Loucy (cell line): ENCODE results near the gene RBM44.

Source experiments
- H2AFZ ChIP-seq: fragments of 200-600 bp; sonication (generic); 2 replicates; pipeline ENCODE4 v1.6.0; 2016; ENCODE audit warnings: antibody characterized with exemption, mild to moderate bottlenecking, low read length, moderate library complexity
- H3F3A ChIP-seq: fragments of 200-600 bp; 2 replicates; pipeline ENCODE4 v1.6.0; 2016; ENCODE audit warnings: antibody characterized with exemption, low read depth, mild to moderate bottlenecking
- H3K27me3 ChIP-seq: fragments of 200-600 bp; sonication (generic); 2 replicates; pipeline ENCODE4 v1.6.1; 2014; ENCODE audit warnings: low read length, mild to moderate bottlenecking; ENCODE audit not compliant: insufficient read depth, poor library complexity, severe bottlenecking
- H3K36me3 ChIP-seq: fragments of 200-600 bp; sonication (generic); 2 replicates; pipeline ENCODE4 v1.6.1; 2016; ENCODE audit warnings: low read length; ENCODE audit not compliant: insufficient read depth
- H3K4me1 ChIP-seq: fragments of 200-600 bp; sonication (generic); 2 replicates; pipeline ENCODE4 v1.5.1; 2014; ENCODE audit warnings: low read length, mild to moderate bottlenecking; ENCODE audit not compliant: insufficient read depth, poor library complexity, severe bottlenecking
- H3K4me2 ChIP-seq: fragments of 200-600 bp; sonication (generic); 2 replicates; pipeline ENCODE4 v1.6.0; 2014; ENCODE audit warnings: antibody characterized with exemption, low read length, low read depth, mild to moderate bottlenecking; ENCODE audit not compliant: poor library complexity, severe bottlenecking
- H3K4me3 ChIP-seq: fragments of 200-600 bp; sonication (generic); 2 replicates; pipeline ENCODE4 v1.5.1; 2014; ENCODE audit warnings: low read length, mild to moderate bottlenecking, mixed read lengths; ENCODE audit not compliant: poor library complexity, severe bottlenecking
- H3K79me2 ChIP-seq: fragments of 200-600 bp; sonication (generic); 2 replicates; pipeline ENCODE4 v1.6.1; 2014; ENCODE audit warnings: low read length; ENCODE audit not compliant: insufficient read depth
- H3K9ac ChIP-seq: fragments of 200-600 bp; sonication (generic); 2 replicates; pipeline ENCODE4 v1.6.0; 2014; ENCODE audit warnings: mild to moderate bottlenecking, low read depth, low read length, moderate library complexity; ENCODE audit not compliant: poor library complexity, severe bottlenecking
- H3K9me2 ChIP-seq: fragments of 200-600 bp; sonication (generic); replicated peaks from 2 replicates; pipeline ENCODE4 v1.6.1; 2016; ENCODE audit warnings: low read depth, low read length, mixed read lengths
- H3K9me3 ChIP-seq: fragments of 200-600 bp; sonication (generic); 2 replicates; pipeline ENCODE4 v1.6.1; 2014; ENCODE audit warnings: mild to moderate bottlenecking, antibody characterized with exemption, low read length, low read depth; ENCODE audit not compliant: insufficient read depth
- H4K20me1 ChIP-seq: fragments of 200-600 bp; sonication (generic); 2 replicates; pipeline ENCODE4 v1.6.0; 2014; ENCODE audit warnings: antibody characterized with exemption, low read length, mild to moderate bottlenecking; ENCODE audit not compliant: insufficient read depth, poor library complexity, severe bottlenecking
- EZH2phosphoT487 ChIP-seq: fragments of 200-600 bp; IDR thresholded peaks from 2 replicates; pipeline ENCODE4 v1.6.1; 2018; ENCODE audit warnings: antibody characterized with exemption, mild to moderate bottlenecking, moderate library complexity, borderline replicate concordance
- TF ChIP-seq, protein P1 (sequence below): fragments of 200-600 bp; sonication (generic); conservative IDR thresholded peaks from 2 replicates; pipeline ENCODE4 v1.5.1; 2014; ENCODE audit warnings: mild to moderate bottlenecking, antibody characterized with exemption, low read length

RBM44 gene

DNA sequence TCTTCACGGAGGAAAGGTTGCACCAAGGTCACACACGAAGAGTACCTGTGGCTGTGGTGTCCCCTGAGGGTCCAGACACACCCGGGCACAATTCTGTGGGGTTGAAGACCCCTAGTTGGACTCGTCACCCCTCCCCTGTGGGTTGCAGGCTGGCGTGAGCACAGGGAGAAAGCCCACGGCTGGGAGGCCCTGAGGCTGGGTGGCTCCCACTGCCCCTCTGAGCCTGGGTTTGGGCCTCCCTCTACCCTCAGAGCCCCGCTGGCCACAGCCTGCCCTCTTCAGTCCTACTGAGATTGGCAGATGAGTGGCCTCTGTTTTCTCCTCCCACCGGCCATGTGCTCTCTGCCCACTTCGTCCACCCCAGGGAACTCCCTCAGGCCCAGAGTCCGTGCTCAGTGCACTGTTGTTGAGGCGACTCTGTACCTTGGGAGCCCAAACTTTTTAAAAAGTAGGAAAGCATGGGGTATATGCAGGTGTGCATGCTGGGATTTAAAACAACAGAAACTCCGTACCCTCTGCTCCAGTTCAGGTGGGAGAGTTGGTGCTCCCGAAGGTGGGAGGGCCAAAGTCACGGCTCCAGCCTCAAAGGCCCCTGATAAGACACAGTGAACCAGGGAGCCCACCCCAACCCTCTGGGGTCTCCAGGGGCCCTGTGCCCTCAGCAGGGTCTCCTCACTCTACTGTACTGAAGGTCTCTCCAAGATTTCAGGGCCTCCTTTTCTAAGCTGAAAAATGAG lies 79.9 kb downstream of the RBM44 start:
- no peaks in the 10 kb centered on the region for H3F3A ChIP-seq
- no peak overlapping the region for H2AFZ ChIP-seq
- no peaks in the 10 kb centered on the region for H3K79me2 ChIP-seq
- H3K36me3 ChIP-seq = no peaks in the 10 kb centered on the region
- H3K9ac ChIP-seq = no peak overlapping the region
- no peaks in the 10 kb centered on the region for H3K27me3 ChIP-seq
- H3K4me3 ChIP-seq = no peak overlapping the region
- TF ChIP-seq EZH2phosphoT487 = no peak
- TF ChIP-seq, protein P1, sequence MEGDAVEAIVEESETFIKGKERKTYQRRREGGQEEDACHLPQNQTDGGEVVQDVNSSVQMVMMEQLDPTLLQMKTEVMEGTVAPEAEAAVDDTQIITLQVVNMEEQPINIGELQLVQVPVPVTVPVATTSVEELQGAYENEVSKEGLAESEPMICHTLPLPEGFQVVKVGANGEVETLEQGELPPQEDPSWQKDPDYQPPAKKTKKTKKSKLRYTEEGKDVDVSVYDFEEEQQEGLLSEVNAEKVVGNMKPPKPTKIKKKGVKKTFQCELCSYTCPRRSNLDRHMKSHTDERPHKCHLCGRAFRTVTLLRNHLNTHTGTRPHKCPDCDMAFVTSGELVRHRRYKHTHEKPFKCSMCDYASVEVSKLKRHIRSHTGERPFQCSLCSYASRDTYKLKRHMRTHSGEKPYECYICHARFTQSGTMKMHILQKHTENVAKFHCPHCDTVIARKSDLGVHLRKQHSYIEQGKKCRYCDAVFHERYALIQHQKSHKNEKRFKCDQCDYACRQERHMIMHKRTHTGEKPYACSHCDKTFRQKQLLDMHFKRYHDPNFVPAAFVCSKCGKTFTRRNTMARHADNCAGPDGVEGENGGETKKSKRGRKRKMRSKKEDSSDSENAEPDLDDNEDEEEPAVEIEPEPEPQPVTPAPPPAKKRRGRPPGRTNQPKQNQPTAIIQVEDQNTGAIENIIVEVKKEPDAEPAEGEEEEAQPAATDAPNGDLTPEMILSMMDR = no peak
- H3K4me2 ChIP-seq = no peak overlapping the region
- no peaks in the 10 kb centered on the region for H3K9me3 ChIP-seq
- no peaks in the 10 kb centered on the region for H3K9me2 ChIP-seq
- H4K20me1 ChIP-seq = no peaks in the 10 kb centered on the region
- H3K4me1 ChIP-seq = no peaks in the 10 kb centered on the region

DNA sequence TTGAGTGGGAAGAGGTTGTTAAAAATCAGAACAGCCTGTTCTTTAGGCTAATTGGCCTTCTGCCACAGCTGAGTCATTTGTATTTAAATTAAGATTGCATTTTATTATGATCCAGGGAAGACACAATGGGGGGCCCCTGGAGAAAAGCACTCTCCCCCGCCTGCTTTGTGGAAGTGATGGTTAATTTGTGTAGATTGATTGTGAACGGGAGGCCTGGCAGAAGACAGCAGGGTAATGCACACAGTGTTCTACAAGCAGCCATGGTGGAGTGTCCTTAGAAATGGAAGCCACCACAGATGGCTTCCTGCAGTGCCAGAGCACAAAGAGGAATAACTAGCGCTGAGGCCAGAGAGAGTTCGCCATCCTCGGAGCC lies 80.5 kb downstream of the RBM44 start:
- no peaks in the 10 kb centered on the region for H3K9me2 ChIP-seq
- no peaks in the 10 kb centered on the region for H3K79me2 ChIP-seq
- H3K9me3 ChIP-seq = no peaks in the 10 kb centered on the region
- no peaks in the 10 kb centered on the region for H3K27me3 ChIP-seq
- H3K4me3 ChIP-seq = no peak overlapping the region
- no peaks in the 10 kb centered on the region for H4K20me1 ChIP-seq
- no peak overlapping the region for H3K4me2 ChIP-seq
- no peak for TF ChIP-seq EZH2phosphoT487
- TF ChIP-seq, protein P1 = no peak
- H3K4me1 ChIP-seq = no peaks in the 10 kb centered on the region
- H2AFZ ChIP-seq = no peak overlapping the region
- no peaks in the 10 kb centered on the region for H3F3A ChIP-seq
- H3K9ac ChIP-seq = no peak overlapping the region
- no peaks in the 10 kb centered on the region for H3K36me3 ChIP-seq

DNA sequence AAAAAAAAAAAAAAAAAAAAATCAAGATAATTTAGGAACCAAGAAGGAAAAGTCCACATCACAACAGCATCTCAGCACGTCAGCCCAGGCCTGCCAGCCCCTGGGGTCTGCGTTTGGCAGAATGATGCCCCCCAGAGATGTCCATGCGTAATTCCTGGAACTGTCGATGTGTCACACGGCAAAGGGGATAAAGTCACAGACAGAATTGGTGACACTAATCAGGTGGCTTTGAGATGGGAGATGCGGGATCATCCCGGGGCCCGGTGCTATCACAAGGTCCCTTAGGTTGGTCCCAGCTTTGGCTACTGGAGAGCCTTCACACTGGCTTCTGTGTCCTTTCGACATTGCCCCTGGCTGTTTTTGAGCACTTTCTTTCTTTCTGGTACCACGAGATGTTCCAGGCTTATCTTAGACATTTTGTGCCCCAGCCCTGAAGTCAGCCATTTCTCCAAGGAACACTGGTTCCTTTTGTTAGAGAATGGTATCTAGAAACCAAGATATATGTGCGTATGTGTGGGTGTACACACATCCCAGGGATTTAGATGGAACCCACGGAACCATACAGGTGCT lies 81.5 kb downstream of the RBM44 start:
- no peaks in the 10 kb centered on the region for H3F3A ChIP-seq
- no peaks in the 10 kb centered on the region for H3K9me2 ChIP-seq
- H2AFZ ChIP-seq = no peak overlapping the region
- no peak overlapping the region for H3K4me2 ChIP-seq
- H3K9me3 ChIP-seq = no peaks in the 10 kb centered on the region
- no peaks in the 10 kb centered on the region for H3K36me3 ChIP-seq
- no peaks in the 10 kb centered on the region for H3K79me2 ChIP-seq
- H3K4me1 ChIP-seq = no peaks in the 10 kb centered on the region
- no peaks in the 10 kb centered on the region for H4K20me1 ChIP-seq
- H3K27me3 ChIP-seq = no peaks in the 10 kb centered on the region
- H3K4me3 ChIP-seq = no peak overlapping the region
- no peak overlapping the region for H3K9ac ChIP-seq
- TF ChIP-seq, protein P1 = no peak
- no peak for TF ChIP-seq EZH2phosphoT487
